H9 (cell line): ENCODE data around the gene ADGRG2. TPM values are rescaled to one million over a fixed set of nuclear protein-coding genes. Genes with fewer than 3 reads are reported as not detected.

Experiments
- DNase-seq: peaks from one replicate; pipeline ENCODE4 v3.0.0-alpha.2; 2017
- H2AFZ ChIP-seq: one replicate; pipeline ENCODE4 v1.6.1; 2013; ENCODE audit warnings: mild to moderate bottlenecking, low read length, control low read depth, moderate library complexity
- H2AK5ac ChIP-seq: 2 replicates; pipeline ENCODE4 v1.6.1; 2013; ENCODE audit warnings: low read length, control low read depth, mixed read lengths; ENCODE audit not compliant: insufficient read length
- H2BK120ac ChIP-seq: one replicate; pipeline ENCODE4 v1.6.1; 2013; ENCODE audit warnings: low read depth, mild to moderate bottlenecking, low read length, control low read depth, inconsistent platforms; ENCODE audit not compliant: poor library complexity, severe bottlenecking
- H2BK12ac ChIP-seq: 2 replicates; pipeline ENCODE4 v1.6.1; 2013; ENCODE audit warnings: low read length, control low read depth, mixed read lengths, low read depth; ENCODE audit not compliant: insufficient read length
- H2BK15ac ChIP-seq: 2 replicates; pipeline ENCODE4 v1.6.1; 2013; ENCODE audit warnings: low read depth, low read length, control low read depth
- H2BK20ac ChIP-seq: one replicate; pipeline ENCODE4 v1.6.1; 2013; ENCODE audit warnings: low read depth, mild to moderate bottlenecking, low read length, control low read depth, inconsistent platforms; ENCODE audit not compliant: poor library complexity, severe bottlenecking
- H2BK5ac ChIP-seq: 2 replicates; pipeline ENCODE4 v1.6.1; 2013; ENCODE audit warnings: low read length, control low read depth, mixed read lengths; ENCODE audit not compliant: insufficient read length
- H3K14ac ChIP-seq: 2 replicates; pipeline ENCODE4 v1.6.1; 2013; ENCODE audit warnings: low read length, control low read depth; ENCODE audit not compliant: insufficient read depth
- H3K18ac ChIP-seq: 2 replicates; pipeline ENCODE4 v1.6.1; 2013; ENCODE audit warnings: low read depth, mild to moderate bottlenecking, mixed read lengths, low read length, control low read depth; ENCODE audit not compliant: insufficient read length
- H3K23ac ChIP-seq: 2 replicates; pipeline ENCODE4 v1.6.1; 2013; ENCODE audit warnings: low read length, control low read depth, mixed read lengths, low read depth; ENCODE audit not compliant: insufficient read length
- H3K23me2 ChIP-seq: 2 replicates; pipeline ENCODE4 v1.6.1; 2013; ENCODE audit warnings: low read depth, mild to moderate bottlenecking, mixed read lengths, low read length, control low read depth; ENCODE audit not compliant: insufficient read length, poor library complexity, severe bottlenecking
- H3K27ac ChIP-seq: 2 replicates; pipeline ENCODE4 v1.5.1; 2013; ENCODE audit warnings: low read length, control low read depth, mixed read lengths, low read depth; ENCODE audit not compliant: insufficient read length
- H3K27me3 ChIP-seq: 2 replicates; pipeline ENCODE4 v1.6.1; 2013; ENCODE audit warnings: low read length, control low read depth, inconsistent platforms; ENCODE audit not compliant: insufficient read depth
- H3K4ac ChIP-seq: 2 replicates; pipeline ENCODE4 v1.6.1; 2013; ENCODE audit warnings: low read depth, mild to moderate bottlenecking, control low read depth, inconsistent platforms, low read length, moderate library complexity
- H3K4me1 ChIP-seq: 2 replicates; pipeline ENCODE4 v1.6.1; 2013; ENCODE audit warnings: low read length, control low read depth, inconsistent platforms; ENCODE audit not compliant: insufficient read depth
- H3K4me2 ChIP-seq: 2 replicates; pipeline ENCODE4 v1.6.1; 2013; ENCODE audit warnings: low read length, control low read depth, mixed read lengths; ENCODE audit not compliant: insufficient read length, insufficient read depth
- H3K56ac ChIP-seq: 2 replicates; pipeline ENCODE4 v1.6.1; 2013; ENCODE audit warnings: low read depth, mild to moderate bottlenecking, mixed read lengths, low read length, control low read depth; ENCODE audit not compliant: insufficient read length
- H3K79me1 ChIP-seq: 2 replicates; pipeline ENCODE4 v1.6.1; 2013; ENCODE audit warnings: low read depth, mild to moderate bottlenecking, moderate library complexity, low read length, control low read depth, inconsistent platforms; ENCODE audit not compliant: insufficient read depth, poor library complexity, severe bottlenecking
- H3K79me2 ChIP-seq: 2 replicates; pipeline ENCODE4 v1.6.1; 2013; ENCODE audit warnings: low read length, control low read depth, inconsistent platforms; ENCODE audit not compliant: insufficient read depth
- H3K9ac ChIP-seq: 2 replicates; pipeline ENCODE4 v1.6.1; 2013; ENCODE audit warnings: low read length, control low read depth, mixed read lengths; ENCODE audit not compliant: insufficient read length; ENCODE audit errors: extremely low read depth
- H3K9me3 ChIP-seq: one replicate; pipeline ENCODE4 v1.6.1; 2013; ENCODE audit warnings: low read depth, low read length, inconsistent platforms; ENCODE audit not compliant: control insufficient read depth
- H3T11ph ChIP-seq: one replicate; pipeline ENCODE4 v1.6.1; 2013; ENCODE audit warnings: mild to moderate bottlenecking, low read length, control low read depth, inconsistent platforms
- H4K20me1 ChIP-seq: one replicate; pipeline ENCODE4 v1.6.1; 2013; ENCODE audit not compliant: control insufficient read depth, insufficient read length, insufficient read depth
- H4K5ac ChIP-seq: 2 replicates; pipeline ENCODE4 v1.6.1; 2013; ENCODE audit warnings: low read depth, mild to moderate bottlenecking, mixed read lengths, low read length, control low read depth; ENCODE audit not compliant: insufficient read length
- H4K8ac ChIP-seq: replicated peaks from 2 replicates; pipeline ENCODE4 v1.6.1; 2013; ENCODE audit warnings: low read length, control low read depth, mixed read lengths, low read depth; ENCODE audit not compliant: insufficient read length
- H4K91ac ChIP-seq: 2 replicates; pipeline ENCODE4 v1.6.1; 2013; ENCODE audit warnings: low read depth, mild to moderate bottlenecking, moderate library complexity, mixed read lengths, low read length, control low read depth; ENCODE audit not compliant: insufficient read length
- H3K27ac Mint-ChIP-seq, 3 experiments: 2 replicates in 2 of 3; 3 replicates in 1 of 3; pipeline ENCODE4 v1.8.0; 2020 to 2021; ENCODE audit warnings: mixed read lengths in 3 of 3, mild to moderate bottlenecking in 1 of 3, moderate library complexity in 1 of 3
- H3K27me3 Mint-ChIP-seq: 2 replicates; pipeline ENCODE4 v1.8.0; 2021; ENCODE audit warnings: low read depth, mild to moderate bottlenecking, moderate library complexity, mixed read lengths
- H3K36me3 Mint-ChIP-seq, 3 experiments: 2 replicates in 2 of 3; 3 replicates in 1 of 3; pipeline ENCODE4 v1.8.0; 2020 to 2021; ENCODE audit warnings: low read depth in 3 of 3, mixed read lengths in 3 of 3; ENCODE audit not compliant: insufficient read depth in 1 of 3
- H3K4me1 Mint-ChIP-seq, 2 experiments: 2 replicates each; pipeline ENCODE4 v1.8.0; 2020; ENCODE audit warnings: mixed read lengths in 2 of 2
- H3K4me3 Mint-ChIP-seq, 2 experiments: 2 replicates in 1 of 2; 3 replicates in 1 of 2; pipeline ENCODE4 v1.8.0; 2020 to 2021; ENCODE audit warnings: mild to moderate bottlenecking in 2 of 2, mixed read lengths in 2 of 2, moderate library complexity in 1 of 2
- H3K9me3 Mint-ChIP-seq, 2 experiments: 2 replicates in 1 of 2; 3 replicates in 1 of 2; pipeline ENCODE4 v1.8.0; 2020; ENCODE audit warnings: mild to moderate bottlenecking in 2 of 2, mixed read lengths in 2 of 2, moderate library complexity in 1 of 2
- CTCF ChIP-seq: fragments of 200-600 bp; sonication (generic); conservative IDR thresholded peaks from 3 replicates; pipeline ENCODE4 v1.8.0; 2021; ENCODE audit warnings: antibody characterized with exemption, mild to moderate bottlenecking
- WGBS: extraction: QIAGEN DNeasy Blood & Tissue Kit; methylation state at CpG from one replicate; pipeline ENCODE4 v1.1.7; 2013; ENCODE audit warnings: missing lambda C conversion rate, low lambda C conversion rate, mixed read lengths; ENCODE audit not compliant: insufficient read length; ENCODE audit errors: extremely low coverage; 5-methylcytosine and 5-hydroxymethylcytosine counted together
- total RNA-seq: library from RNA; stranded (reverse); gene quantifications from 2 replicates; pipeline ENCODE4 v1.2.1, GENCODE V29; 2021

ADGRG2 gene
- total RNA-seq, 1 experiment from 2014 or later = 6.8 TPM

GRCh38 chrX:19100586-19100985, 21.7 kb downstream of the ADGRG2 start:
- no peak overlapping the region for H4K5ac ChIP-seq

More at GRCh38 chrX:19100586-19100985, 21.7 kb downstream of the ADGRG2 start:
- no peak overlapping the region for H2BK120ac ChIP-seq
- no peaks in the 10 kb centered on the region for H4K20me1 ChIP-seq
- H3K14ac ChIP-seq = no peak overlapping the region
- no peak overlapping the region for H3K4me2 ChIP-seq
- H2AFZ ChIP-seq = no peak overlapping the region
- DNase-seq = no peak
- H3K27ac ChIP-seq = no peak overlapping the region
- H3K27me3 Mint-ChIP-seq = no peaks in the 10 kb centered on the region; the same call in 1 of the 2 replicates
- H3K9ac ChIP-seq = no peak overlapping the region
- H3K23me2 ChIP-seq = no peaks in the 10 kb centered on the region
- H3K4ac ChIP-seq = no peak overlapping the region
- no peak overlapping the region for H2AK5ac ChIP-seq
- H3T11ph ChIP-seq = no peak overlapping the region
- no peak overlapping the region for H4K8ac ChIP-seq
- no peak overlapping the region for H2BK20ac ChIP-seq
- TF ChIP-seq CTCF = no peak
- H3K27ac Mint-ChIP-seq = no peak overlapping the region
- no peak overlapping the region for H4K91ac ChIP-seq
- no peak overlapping the region for H3K4me3 Mint-ChIP-seq
- no peak overlapping the region for H2BK5ac ChIP-seq
- H3K79me2 ChIP-seq = no peaks in the 10 kb centered on the region
- no peak overlapping the region for H2BK12ac ChIP-seq
- no peak overlapping the region for H3K23ac ChIP-seq
- no peak overlapping the region for H3K18ac ChIP-seq
- H3K36me3 Mint-ChIP-seq = peaks cover 8 to 11% (median 9%) of the 10 kb centered on the region in 3 experiments
- H3K4me1 ChIP-seq = no peaks in the 10 kb centered on the region
- H3K79me1 ChIP-seq = no peaks in the 10 kb centered on the region
- H3K4me1 Mint-ChIP-seq = peaks cover 0 to 6% of the 10 kb centered on the region in 2 experiments; a peak in 1 of 4 replicates
- WGBS = no CpG with 5 or more reads among the region's 9 CpGs
- no peak overlapping the region for H2BK15ac ChIP-seq
- H3K9me3 ChIP-seq = peaks cover 8% of the 10 kb centered on the region
- no peak overlapping the region for H3K56ac ChIP-seq
- H3K9me3 Mint-ChIP-seq = peaks cover 70 to 75% of the 10 kb centered on the region in 2 experiments
- H3K27me3 ChIP-seq = no peaks in the 10 kb centered on the region
